ENCODE results near the gene ATP5MK. TPM values are rescaled to one million over a fixed set of nuclear protein-coding genes. Genes with fewer than 3 reads are reported as not detected.
"Not testable (repeated sequence)": the region's sequence is repeated elsewhere in the genome, so short reads cannot be mapped to it uniquely, and the experiment has no call there.

Gene ATP5MK
- total RNA-seq: 140 and 201 TPM in 2 replicates

- DNase-seq (ENCODE audit: low read depth in 2 of 2): peak; percentile 96 to 99
These were observed at the start of gene ATP5MK, which contains the start of gene PDCD11 for GRCh38 chr10:103396067-103396788. Gene ATP5MK (minus strand): TSS chr10:103396475. CDS start chr10:103392457, 4,018 bp downstream. Gene PDCD11 (plus strand): TSS chr10:103396626. CDS start chr10:103398427, 1,801 bp downstream.

- DNase-seq (ENCODE audit: low read depth in 2 of 2): no peak
These were observed 49.1 kb upstream of the ATP5MK start for GRCh38 chr10:103445366-103445765.

DNA sequence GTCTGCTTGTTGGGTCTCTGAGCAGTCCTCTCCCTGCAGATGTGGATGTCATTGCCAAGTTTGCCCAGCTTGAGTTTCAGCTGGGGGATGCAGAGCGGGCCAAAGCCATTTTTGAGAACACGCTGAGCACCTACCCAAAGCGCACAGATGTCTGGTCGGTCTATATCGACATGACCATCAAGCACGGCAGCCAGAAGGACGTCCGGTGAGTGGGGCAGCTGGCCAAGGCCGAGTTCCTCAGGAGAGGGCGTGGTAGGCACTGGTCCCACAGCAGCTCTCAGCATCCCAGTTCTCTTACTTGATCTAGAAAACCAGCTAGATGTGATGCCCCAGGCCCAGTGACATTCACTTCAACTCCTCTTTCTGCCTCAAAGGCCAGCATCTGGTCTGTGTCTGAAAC lies 48.2 kb upstream of the ATP5MK start:
- no peak for DNase-seq (ENCODE audit: low read depth in 2 of 2)

- peak in 1 of 2 donors; percentile 77 for DNase-seq (ENCODE audit: low read depth in 2 of 2)
These were observed 47.4 kb upstream of the ATP5MK start for GRCh38 chr10:103443475-103444185.

- DNase-seq (ENCODE audit: low read depth in 2 of 2): no peak
These were observed 45.8 kb upstream of the ATP5MK start for GRCh38 chr10:103442031-103442461.

GRCh38 chr10:103441611-103442010 lies 45.3 kb upstream of the ATP5MK start:
- no peak for DNase-seq (ENCODE audit: low read depth in 2 of 2)

GRCh38 chr10:103441206-103441605 lies 44.9 kb upstream of the ATP5MK start:
- DNase-seq (ENCODE audit: low read depth in 2 of 2): no peak

DNA sequence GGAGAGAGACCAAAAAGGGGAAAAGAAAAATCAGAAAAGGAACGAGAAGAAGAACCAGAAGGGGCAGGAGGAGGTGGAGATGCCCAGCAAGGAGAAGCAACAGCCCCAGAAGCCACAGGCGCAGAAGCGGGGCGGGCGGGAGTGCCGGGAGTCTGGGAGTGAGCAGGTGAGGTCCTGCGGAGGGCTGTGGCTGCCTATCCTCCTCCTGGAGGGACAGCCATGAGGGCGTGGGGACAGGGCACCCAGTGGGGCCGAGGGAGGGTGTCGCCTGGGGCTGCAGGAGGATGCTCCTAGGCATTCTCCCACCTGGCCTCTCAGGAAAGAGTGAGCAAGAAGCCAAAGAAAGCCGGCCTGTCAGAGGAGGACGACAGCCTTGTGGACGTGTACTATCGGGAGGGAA lies 44.1 kb upstream of the ATP5MK start:
- no peak for DNase-seq (ENCODE audit: low read depth in 2 of 2)

DNA sequence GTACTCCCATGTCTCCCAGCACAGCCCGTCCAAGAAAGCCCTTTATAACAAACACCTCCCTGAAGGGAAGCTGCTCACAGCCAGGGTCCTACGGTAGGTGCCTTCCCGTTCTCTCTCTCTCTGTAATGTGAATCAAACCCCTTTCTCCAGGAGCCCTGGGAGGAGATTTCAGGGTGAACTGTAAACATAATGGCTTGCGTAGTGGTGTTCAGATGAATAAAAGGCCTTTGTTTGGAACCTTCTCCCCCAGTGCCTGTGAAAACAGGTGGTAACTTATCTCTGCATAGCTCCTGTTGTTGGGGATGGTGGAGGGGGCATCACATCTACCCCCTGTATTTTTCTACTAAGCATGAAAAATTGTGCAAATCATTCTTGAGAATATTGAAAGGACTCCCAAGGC lies 43.5 kb upstream of the ATP5MK start:
- DNase-seq (ENCODE audit: low read depth in 2 of 2): no peak

DNA sequence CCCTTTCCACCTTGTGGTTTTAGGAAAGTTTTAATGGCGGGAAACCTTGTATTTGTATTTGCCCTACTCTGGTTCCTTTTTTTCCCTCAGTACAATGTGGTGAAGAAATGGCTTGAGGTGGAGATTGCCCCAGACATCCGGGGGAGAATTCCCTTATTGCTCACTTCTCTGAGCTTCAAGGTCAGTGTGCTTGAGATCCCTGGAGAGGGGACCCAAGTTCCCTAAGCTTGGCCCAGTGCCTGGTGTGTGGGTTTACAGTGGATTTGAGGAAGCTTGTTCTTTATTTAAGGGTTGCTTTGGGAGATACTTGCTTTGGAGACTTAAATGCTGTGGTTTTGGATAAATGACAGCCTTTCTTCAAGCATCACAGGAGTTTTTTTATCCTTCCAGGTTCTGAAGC lies 37.6 kb upstream of the ATP5MK start:
- no peak for DNase-seq (ENCODE audit: low read depth in 2 of 2)

DNA sequence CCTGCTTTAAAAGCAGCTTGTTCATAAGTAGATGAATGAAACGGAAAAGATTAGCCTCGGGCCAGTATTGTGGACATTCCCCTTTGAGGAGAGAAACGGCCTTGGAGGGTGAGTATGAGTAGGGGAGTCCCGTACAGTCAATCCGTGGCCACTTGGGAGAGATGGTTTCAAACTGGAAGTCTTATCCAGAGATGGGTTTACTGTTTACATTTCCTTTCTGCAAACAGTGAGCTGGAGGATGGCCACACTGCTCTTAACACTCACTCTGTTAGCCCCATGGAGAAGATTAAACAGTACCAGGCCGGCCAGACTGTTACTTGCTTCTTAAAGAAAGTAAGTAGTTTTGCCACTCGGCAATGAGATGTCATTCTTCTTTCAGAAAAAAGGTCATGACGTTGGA lies 35.6 kb upstream of the ATP5MK start:
- DNase-seq (ENCODE audit: low read depth in 2 of 2): no peak

- DNase-seq (ENCODE audit: low read depth in 2 of 2): no peak
These were observed 33.4 kb upstream of the ATP5MK start for GRCh38 chr10:103429647-103430046.

DNA sequence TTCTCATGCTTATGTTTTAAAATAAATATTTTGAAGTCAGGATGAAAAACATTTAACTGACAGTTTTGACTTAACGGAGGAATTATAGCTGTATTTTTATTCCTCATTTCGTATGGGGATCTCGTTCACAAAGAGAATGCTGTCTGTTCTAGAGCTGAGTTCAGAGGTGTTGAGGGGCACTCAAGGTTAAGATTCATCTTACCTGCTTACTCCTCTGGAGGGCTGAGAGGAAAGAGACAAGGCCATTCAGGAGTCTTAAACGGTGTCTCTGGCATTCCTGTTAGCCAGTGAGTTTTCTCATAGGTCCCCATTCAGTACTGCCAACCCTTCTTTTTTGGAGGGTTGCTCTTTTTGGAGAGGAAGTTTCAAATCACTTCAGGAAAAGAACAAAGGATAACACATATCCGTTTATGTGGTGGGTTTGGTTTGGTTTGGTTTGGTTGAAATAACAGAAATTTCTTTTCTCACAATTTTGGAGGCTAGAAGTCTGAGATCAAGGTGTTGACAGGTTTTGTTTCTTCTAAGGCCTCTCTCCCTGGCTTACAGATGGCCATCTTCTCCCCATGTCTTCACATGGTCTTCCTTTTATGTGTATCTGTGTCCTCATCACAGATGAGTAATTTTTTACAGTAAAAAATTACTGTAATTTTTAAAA lies 32.8 kb upstream of the ATP5MK start:
- no peak for DNase-seq (ENCODE audit: low read depth in 2 of 2)

DNA sequence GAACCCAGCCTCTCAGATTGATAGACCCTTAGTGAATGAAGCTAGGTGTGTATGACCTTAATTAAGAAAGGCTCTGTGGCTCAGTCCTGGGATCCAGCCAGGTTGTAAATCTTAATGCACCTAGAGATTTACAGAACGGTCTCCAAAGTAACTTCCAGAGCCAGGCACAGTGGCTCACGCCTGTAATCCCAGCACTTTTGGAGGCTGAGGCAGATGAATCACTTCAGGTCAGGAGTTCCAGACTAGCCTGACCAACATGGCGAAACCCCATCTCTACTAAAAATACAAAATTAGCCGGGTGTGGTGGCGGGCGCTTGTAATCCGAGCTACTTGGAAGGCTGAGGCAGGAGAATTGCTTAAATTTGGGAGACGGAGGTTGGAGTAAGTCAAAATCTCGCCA lies 31.6 kb upstream of the ATP5MK start:
- no peak for DNase-seq (ENCODE audit: low read depth in 2 of 2)

DNA sequence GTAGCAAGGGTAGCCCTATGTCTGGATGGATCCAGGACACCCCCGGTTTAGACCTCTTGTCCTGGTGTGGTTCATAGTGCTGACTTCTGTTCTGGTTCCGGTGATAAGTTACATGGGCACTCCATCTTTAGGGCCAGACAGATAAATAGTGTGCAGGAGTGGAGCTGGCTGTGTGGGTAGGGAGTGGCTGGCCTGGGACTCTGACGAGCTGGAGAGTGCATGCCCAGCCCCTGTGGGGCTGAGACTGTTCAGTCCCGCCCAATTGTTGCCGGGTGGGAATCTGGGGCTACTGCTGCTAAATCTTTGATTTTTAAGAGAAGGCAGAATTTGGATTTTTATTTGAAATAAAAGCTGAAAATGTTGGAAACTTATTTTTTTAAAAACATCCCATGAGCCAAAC lies 27.5 kb upstream of the ATP5MK start:
- DNase-seq (ENCODE audit: low read depth in 2 of 2): no peak

DNA sequence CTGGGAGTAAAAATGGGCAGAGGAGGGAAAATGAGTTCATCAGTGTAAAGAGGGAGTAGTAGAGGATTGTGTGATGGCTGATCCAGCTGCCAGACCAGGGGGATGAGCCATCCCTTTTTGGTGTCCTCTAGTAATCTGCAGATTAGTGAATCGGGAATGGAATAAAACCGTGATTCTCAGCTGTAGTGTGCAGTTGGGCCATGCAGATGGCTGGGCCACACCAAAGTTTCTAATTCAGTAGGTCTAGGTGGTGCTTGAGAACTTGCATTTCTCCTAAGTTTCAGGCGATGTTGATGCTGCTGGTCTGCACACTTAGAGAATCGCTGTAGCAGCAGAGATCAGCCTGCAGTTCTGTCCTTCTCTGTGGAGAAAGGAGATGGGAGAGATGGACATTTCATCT lies 22.8 kb upstream of the ATP5MK start:
- DNase-seq (ENCODE audit: low read depth in 2 of 2): no peak

DNA sequence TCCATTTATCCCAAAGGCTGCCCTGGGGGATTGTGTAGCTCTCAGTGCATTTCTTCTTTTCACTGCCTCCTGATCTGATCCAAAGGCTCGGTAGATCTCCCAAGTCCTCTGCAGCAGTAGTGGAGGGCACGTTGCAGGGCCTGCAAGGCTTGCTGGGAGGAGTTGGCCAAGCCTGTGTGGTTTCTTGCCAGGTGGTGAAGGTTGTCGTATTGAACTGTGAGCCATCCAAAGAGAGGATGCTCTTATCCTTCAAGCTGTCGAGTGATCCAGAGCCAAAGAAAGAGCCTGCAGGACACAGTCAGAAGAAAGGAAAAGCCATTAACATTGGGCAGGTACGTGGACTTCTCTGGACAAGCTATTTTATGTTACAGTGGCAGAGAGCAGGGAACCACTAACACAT lies 21.3 kb upstream of the ATP5MK start:
- no peak for DNase-seq (ENCODE audit: low read depth in 2 of 2)

DNA sequence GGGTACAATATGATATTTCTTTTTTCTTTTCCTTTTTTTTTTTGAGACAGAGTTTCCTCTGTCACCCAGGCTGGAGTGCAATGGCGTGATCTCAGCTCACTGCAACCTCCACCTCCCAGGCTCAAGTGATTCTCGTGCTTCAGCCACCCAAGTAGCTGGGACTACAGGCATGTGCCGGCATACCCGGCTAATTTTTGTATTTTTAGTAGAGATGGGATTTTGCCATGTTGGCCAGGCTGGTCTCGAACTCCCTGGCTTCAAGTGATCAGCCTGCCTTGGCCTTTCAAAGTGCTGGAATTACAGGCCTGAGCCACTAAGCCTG lies 20.8 kb upstream of the ATP5MK start:
- not testable (repeated sequence) for DNase-seq (ENCODE audit: low read depth in 2 of 2)

DNA sequence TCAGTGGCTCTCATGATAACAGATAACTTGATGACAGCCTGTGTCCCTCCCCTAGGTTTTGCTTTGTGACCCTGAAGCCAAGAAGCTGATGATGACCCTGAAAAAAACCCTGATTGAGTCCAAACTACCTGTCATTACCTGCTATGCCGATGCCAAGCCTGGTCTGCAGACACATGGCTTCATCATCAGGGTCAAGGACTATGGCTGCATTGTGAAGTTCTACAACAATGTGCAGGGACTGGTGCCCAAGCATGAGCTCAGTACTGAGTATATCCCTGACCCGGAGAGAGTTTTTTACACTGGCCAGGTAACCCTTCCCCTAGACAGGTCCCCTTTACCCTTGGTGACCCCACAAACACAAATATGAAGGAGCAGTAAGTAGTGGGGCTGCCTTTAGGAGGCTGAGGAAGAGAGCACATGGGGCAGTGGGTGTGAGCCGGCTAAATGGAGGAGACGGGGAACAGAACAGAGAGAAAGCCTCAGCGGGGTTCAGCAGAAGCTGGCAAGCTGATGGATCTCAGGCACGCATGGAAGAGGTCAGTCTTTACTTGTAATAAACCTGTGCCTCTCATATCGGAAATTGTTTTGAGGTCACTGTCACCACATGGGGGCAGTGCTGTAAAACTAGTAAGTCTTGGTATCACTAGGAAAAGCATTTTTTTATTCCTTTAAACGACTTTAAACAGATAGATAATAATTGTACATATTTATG lies 20.3 kb upstream of the ATP5MK start:
- peak; percentile 63 to 80 for DNase-seq (ENCODE audit: low read depth in 2 of 2)

- DNase-seq (ENCODE audit: low read depth in 2 of 2): no peak
These were observed 19.3 kb upstream of the ATP5MK start for GRCh38 chr10:103415581-103415980.

- no peak for DNase-seq (ENCODE audit: low read depth in 2 of 2)
These were observed 17.3 kb upstream of the ATP5MK start for GRCh38 chr10:103413564-103413963.

Measured in dermis microvascular lymphatic vessel endothelial cell (primary cell).